Prostate gland (tissue), 2 donors: ENCODE data around the gene DVL1. TPM values are rescaled to one million over a fixed set of nuclear protein-coding genes. Genes with fewer than 3 reads are reported as not detected.

Source experiments
- DNase-seq: peaks from one replicate; pipeline ENCODE4 v3.0.0-alpha.2; 2019; ENCODE audit warnings: low spot score
- H3K27ac ChIP-seq, 2 donors: fragments of 200-600 bp; sonication (generic); 2 replicates each; pipeline ENCODE4 v1.5.1; 2017 to 2019
- H3K27me3 ChIP-seq: fragments of 200-600 bp; sonication (generic); replicated peaks from 2 replicates; pipeline ENCODE4 v1.5.1; 2019; ENCODE audit not compliant: insufficient read depth
- H3K36me3 ChIP-seq, 2 donors: fragments of 200-600 bp; sonication (generic); 1 replicate in 1 of 2; 2 replicates in 1 of 2; pipeline versions ENCODE4 v1.5.1 to v1.8.1; 2017 to 2019
- H3K4me1 ChIP-seq: fragments of 200-600 bp; sonication (generic); replicated peaks from 2 replicates; pipeline ENCODE4 v1.5.1; 2019
- H3K4me3 ChIP-seq, 2 donors: fragments of 200-600 bp; sonication (generic); 2 replicates each; pipeline ENCODE4 v1.5.1; 2017 to 2019
- H3K9me3 ChIP-seq: fragments of 200-600 bp; sonication (generic); 2 replicates; pipeline ENCODE4 v1.5.1; 2017
- CTCF ChIP-seq, 4 experiments: fragments of 200-600 bp in 2 of 4; fragments of 450-650 bp in 2 of 4; sonication (generic) in 2 of 4; IDR thresholded peaks; 1 replicate in 3 of 4; 2 replicates in 1 of 4; pipeline ENCODE4 v1.5.1; 2016 to 2019; ENCODE audit warnings: antibody characterized with exemption in 4 of 4, mild to moderate bottlenecking in 2 of 4, moderate library complexity in 2 of 4
- POLR2A ChIP-seq: fragments of 450-650 bp; IDR thresholded peaks from one replicate; pipeline ENCODE4 v1.6.1; 2016; ENCODE audit warnings: antibody characterized with exemption, mild to moderate bottlenecking
- POLR2AphosphoS5 ChIP-seq: sonication (generic); formaldehyde crosslinking; IDR thresholded peaks from one replicate; pipeline ENCODE4 v1.6.1; 2017; ENCODE audit warnings: antibody characterized with exemption
- WGBS: methylation state at CpG from one replicate; pipeline ENCODE4 v1.1.5; 2018; 5-methylcytosine and 5-hydroxymethylcytosine counted together
- intact Hi-C: fragments of 100-400 bp; cut with DNase I; formaldehyde crosslinking; loops from one replicate; pipeline ENCODE4 v1.14.2; 2022
- total RNA-seq, 2 donors: library from RNA; depleted of rRNA; stranded (reverse); fragments of >200 nt; gene quantifications; one replicate each; pipeline ENCODE4 v1.1.0, GENCODE V29; 2016

The DVL1 gene
- total RNA-seq, 2 donors from 2014 or later: 70.5 to 165 TPM

GRCh38 chr1:1360506-1361169, 11.4 kb upstream of the DVL1 start:
- Histone ChIP-seq H3K9me3 (no peaks in the 10 kb centered on the region), H3K4me3 (no peak overlapping the region), H3K27me3 (no peaks in the 10 kb centered on the region), H3K36me3 (no peaks in the 10 kb centered on the region), H3K27ac (peak overlapping the region; percentile 65 to 72), H3K4me1 (no peaks in the 10 kb centered on the region)
- no peak for DNase-seq
- intact Hi-C loops: no loop called here
- TF ChIP-seq POLR2A: no peak
- 74% methylated on average over 18 of the region's 20 CpGs for WGBS

DNA sequence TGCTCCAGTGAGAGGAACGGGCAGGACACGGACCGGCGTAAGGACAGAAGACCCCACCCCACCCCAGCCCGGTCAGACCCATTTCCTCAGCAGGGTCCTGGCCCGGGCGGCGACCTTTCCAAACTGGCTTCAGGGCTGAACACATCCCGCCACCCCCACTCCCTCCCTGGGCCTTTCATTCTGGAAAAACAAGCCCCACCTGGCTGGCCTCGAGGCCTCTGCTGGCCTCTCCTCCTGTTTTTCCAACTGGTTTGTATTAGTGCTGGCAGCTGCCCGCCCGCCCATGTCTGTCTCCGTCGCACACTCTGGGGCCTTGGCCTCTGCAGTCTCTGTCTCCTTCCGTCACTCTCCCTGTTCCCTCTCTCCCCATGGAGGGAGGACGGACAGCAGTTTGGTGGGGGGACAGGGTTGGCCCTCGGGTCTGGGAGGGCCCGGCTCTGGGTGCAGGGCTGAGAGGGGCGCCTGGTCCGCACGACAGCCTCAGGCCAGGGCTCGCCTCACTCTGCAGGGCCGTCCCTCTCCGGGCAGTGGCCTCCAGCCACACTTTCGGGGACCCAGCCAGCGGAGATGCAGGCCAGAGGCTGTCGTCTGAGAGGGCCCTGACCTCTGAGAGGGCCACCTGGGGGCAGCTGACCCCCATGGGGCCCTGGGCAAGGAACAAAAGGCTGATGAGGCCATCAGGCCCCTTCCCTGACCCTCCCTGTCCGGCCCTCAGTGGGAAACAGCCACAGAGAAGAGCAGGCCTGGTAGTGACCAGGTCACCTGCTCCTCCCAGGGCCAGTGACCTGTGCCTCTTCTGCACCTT, 10.6 kb upstream of the DVL1 start:
- DNase-seq: no peak
- peak overlapping the region; percentile 72 to 83 for H3K27ac ChIP-seq
- H3K36me3 ChIP-seq: no peaks in the 10 kb centered on the region
- H3K4me3 ChIP-seq: no peak overlapping the region
- 45% methylated on average over 28 of the region's 28 CpGs for WGBS
- no peaks in the 10 kb centered on the region for H3K4me1 ChIP-seq
- H3K27me3 ChIP-seq: no peaks in the 10 kb centered on the region
- intact Hi-C loops: no loop called here
- no peak for TF ChIP-seq POLR2AphosphoS5
- TF ChIP-seq CTCF (IDR thresholded peaks at IDR 0.05): no peak
- TF ChIP-seq POLR2A: no peak
- no peaks in the 10 kb centered on the region for H3K9me3 ChIP-seq

DNA sequence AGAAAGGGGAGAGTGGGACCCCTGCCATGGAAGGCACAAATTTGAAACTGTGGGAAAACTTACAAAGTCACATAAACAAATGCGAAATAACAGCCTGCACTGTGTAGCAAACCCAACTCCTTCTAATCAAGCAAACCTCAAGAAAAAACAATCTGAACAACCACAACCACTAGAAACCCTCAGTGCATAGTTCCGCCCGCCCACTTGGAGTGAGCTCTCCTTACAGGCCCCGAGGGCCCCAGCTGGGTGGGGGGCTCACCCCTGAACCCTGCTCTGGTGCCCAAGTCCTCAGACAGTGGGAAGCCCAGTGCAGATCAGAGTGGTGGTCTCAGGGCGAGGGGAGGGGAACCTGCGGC, 10.1 kb upstream of the DVL1 start:
- Histone ChIP-seq H3K27ac (peak overlapping the region; percentile 72 to 83), H3K9me3 (no peaks in the 10 kb centered on the region), H3K4me1 (no peaks in the 10 kb centered on the region), H3K4me3 (no peak overlapping the region), H3K27me3 (no peaks in the 10 kb centered on the region), H3K36me3 (no peaks in the 10 kb centered on the region)
- TF ChIP-seq POLR2A (no peak), CTCF (IDR thresholded peaks at IDR 0.05) (no peak), POLR2AphosphoS5 (no peak)
- DNase-seq: no peak
- intact Hi-C loops: no loop called here
- WGBS: 62% methylated on average over 6 of the region's 6 CpGs

- intact Hi-C loops: no loop called here
- H3K4me3 ChIP-seq: peak within 1 kb of the TSS; percentile 30 to 37
- peak within 1 kb of the TSS; percentile 72 to 83 for H3K27ac ChIP-seq
- TF ChIP-seq POLR2AphosphoS5 (no peak), CTCF (IDR thresholded peaks at IDR 0.05) (no peak), POLR2A (no peak)
- no peaks in the 10 kb centered on the region for H3K36me3 ChIP-seq
- H3K9me3 ChIP-seq: no peaks in the 10 kb centered on the region
- no peaks in the 10 kb centered on the region for H3K27me3 ChIP-seq
- H3K4me1 ChIP-seq: no peaks in the 10 kb centered on the region
- 23% methylated on average over 29 of the region's 29 CpGs for WGBS
- no peak for DNase-seq
Measured at GRCh38 chr1:1358433-1359271, 9.4 kb upstream of the DVL1 start, which contains the start of gene MXRA8. MXRA8 (minus strand) TSS chr1:1358555; CDS start chr1:1358504, 51 bp downstream.

- H3K4me1 ChIP-seq: no peaks in the 10 kb centered on the region
- no peaks in the 10 kb centered on the region for H3K27me3 ChIP-seq
- TF ChIP-seq POLR2AphosphoS5 (no peak), CTCF (IDR thresholded peaks at IDR 0.05) (no peak), POLR2A (no peak)
- H3K9me3 ChIP-seq: no peaks in the 10 kb centered on the region
- peak overlapping the region; percentile 30 to 37 for H3K4me3 ChIP-seq
- intact Hi-C loops: no loop called here
- 8% methylated on average over 17 of the region's 18 CpGs for WGBS
- peak overlapping the region; percentile 72 to 83 for H3K27ac ChIP-seq
- no peak for DNase-seq
- H3K36me3 ChIP-seq: no peaks in the 10 kb centered on the region
Measured at GRCh38 chr1:1357871-1358432, 8.7 kb upstream of the DVL1 start.
